Suppressor macrophage (primary cell): Measurements from ENCODE around the gene ENDOV.

Source experiments
- DNase-seq, 4 experiments: peaks; one replicate each; pipeline ENCODE4 v3.0.0-alpha.2; 2020 to 2022

Gene ENDOV

GRCh38 chr17:80468781-80469493, 54.0 kb downstream of the ENDOV start:
- no peak for DNase-seq

GRCh38 chr17:80469667-80470066, 54.7 kb downstream of the ENDOV start:
- DNase-seq: no peak

- DNase-seq: no peak
Measured at GRCh38 chr17:80470603-80471002, 55.6 kb downstream of the ENDOV start.

GRCh38 chr17:80471922-80472321, 57.0 kb downstream of the ENDOV start:
- DNase-seq: no peak

- no peak for DNase-seq
Measured at GRCh38 chr17:80472996-80473395, 58.0 kb downstream of the ENDOV start.

GRCh38 chr17:80473701-80474100, 58.7 kb downstream of the ENDOV start:
- DNase-seq: no peak

GRCh38 chr17:80474231-80474960, 59.4 kb downstream of the ENDOV start:
- peak in 2 of 4 experiments; percentile 24 to 39 for DNase-seq

GRCh38 chr17:80474961-80475909, 60.3 kb downstream of the ENDOV start:
- peak in 1 of 4 experiments; percentile 25 for DNase-seq

GRCh38 chr17:80475910-80476876, 61.2 kb downstream of the ENDOV start, which contains the start of gene NPTX1:
TSS of gene NPTX1 (minus strand) at chr17:80476607. CDS start at chr17:80476446, 161 bp downstream.
- DNase-seq: peak in 1 of 4 experiments; percentile 27

- peak in 1 of 4 experiments; percentile 40 for DNase-seq
Measured at GRCh38 chr17:80476877-80477646, 62.1 kb downstream of the ENDOV start.

- peak in 3 of 4 experiments; percentile 29 to 63 (median 45) for DNase-seq
Measured at GRCh38 chr17:80477647-80478478, 62.9 kb downstream of the ENDOV start.

- no peak for DNase-seq
Measured at GRCh38 chr17:80478487-80479245, 63.7 kb downstream of the ENDOV start.

GRCh38 chr17:80479246-80479566, 64.2 kb downstream of the ENDOV start:
- no peak for DNase-seq

- DNase-seq: no peak
Measured at GRCh38 chr17:80480248-80480647, 65.3 kb downstream of the ENDOV start.

- no peak for DNase-seq
Measured at GRCh38 chr17:80481284-80482057, 66.5 kb downstream of the ENDOV start.

GRCh38 chr17:80482058-80482318, 67.0 kb downstream of the ENDOV start:
- DNase-seq: no peak

GRCh38 chr17:80482555-80483308, 67.8 kb downstream of the ENDOV start:
- DNase-seq: no peak

GRCh38 chr17:80485846-80486245, 70.9 kb downstream of the ENDOV start:
- DNase-seq: no peak
